ENCODE measurements around the gene FXYD3. TPM values are rescaled to one million over a fixed set of nuclear protein-coding genes. Genes with fewer than 3 reads are reported as not detected.
A peak's percentile ranks its signal among the peaks of the same experiment; 100 is the strongest.

FXYD3 gene
- total and polyA plus RNA-seq, 2 of the 13 experiments (the other 11 are each of a cell fraction or from before 2014, with no cell fraction given): 4.9 TPM; not detected in 1

DNA sequence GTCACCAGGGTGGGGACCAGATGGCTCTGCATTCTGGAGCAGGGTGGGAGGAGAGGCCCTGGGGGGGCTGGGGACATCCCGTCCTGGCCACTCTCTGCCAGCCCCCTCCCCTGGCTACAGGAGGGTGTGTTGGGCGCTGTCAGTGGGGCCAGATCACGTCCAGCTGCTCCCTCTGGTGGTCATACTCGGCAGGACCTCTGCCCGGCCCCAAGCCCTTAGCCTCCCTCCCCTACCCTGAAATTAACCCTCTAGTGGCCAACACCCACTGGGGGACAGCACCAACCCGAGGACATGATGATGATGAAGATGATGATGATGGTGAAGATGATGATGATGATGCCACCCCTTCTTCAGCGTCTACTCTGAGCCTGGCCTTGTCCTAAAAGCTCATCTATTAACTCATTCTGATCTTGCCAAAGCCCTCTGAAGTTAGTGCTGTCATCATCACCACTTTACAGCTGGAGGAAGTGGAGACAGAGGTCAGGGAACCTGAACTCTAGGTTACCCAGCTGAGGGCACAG, 19.8 kb downstream of the FXYD3 start (continued):
- TF ChIP-seq, protein P1, sequence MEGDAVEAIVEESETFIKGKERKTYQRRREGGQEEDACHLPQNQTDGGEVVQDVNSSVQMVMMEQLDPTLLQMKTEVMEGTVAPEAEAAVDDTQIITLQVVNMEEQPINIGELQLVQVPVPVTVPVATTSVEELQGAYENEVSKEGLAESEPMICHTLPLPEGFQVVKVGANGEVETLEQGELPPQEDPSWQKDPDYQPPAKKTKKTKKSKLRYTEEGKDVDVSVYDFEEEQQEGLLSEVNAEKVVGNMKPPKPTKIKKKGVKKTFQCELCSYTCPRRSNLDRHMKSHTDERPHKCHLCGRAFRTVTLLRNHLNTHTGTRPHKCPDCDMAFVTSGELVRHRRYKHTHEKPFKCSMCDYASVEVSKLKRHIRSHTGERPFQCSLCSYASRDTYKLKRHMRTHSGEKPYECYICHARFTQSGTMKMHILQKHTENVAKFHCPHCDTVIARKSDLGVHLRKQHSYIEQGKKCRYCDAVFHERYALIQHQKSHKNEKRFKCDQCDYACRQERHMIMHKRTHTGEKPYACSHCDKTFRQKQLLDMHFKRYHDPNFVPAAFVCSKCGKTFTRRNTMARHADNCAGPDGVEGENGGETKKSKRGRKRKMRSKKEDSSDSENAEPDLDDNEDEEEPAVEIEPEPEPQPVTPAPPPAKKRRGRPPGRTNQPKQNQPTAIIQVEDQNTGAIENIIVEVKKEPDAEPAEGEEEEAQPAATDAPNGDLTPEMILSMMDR (CRISPR knock-in tag; IDR thresholded peaks at IDR 0.05): peak; percentile 96
- no peak for TF ChIP-seq IKZF1 (IDR thresholded peaks at IDR 0.05)
- TF ChIP-seq, protein P2, sequence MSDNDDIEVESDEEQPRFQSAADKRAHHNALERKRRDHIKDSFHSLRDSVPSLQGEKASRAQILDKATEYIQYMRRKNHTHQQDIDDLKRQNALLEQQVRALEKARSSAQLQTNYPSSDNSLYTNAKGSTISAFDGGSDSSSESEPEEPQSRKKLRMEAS (IDR thresholded peaks at IDR 0.05): no peak; the same call in 1 of the 2 replicates
- no peak for TF ChIP-seq ZNF121 (CRISPR knock-in tag; IDR thresholded peaks at IDR 0.05)
- TF ChIP-seq ZNF441 (CRISPR knock-in tag; IDR thresholded peaks at IDR 0.05; ENCODE audit: borderline replicate concordance): no peak
- TF ChIP-seq ARHGAP35 (CRISPR knock-in tag; IDR thresholded peaks at IDR 0.05; ENCODE audit: borderline replicate concordance): no peak
- no peak for TF ChIP-seq ZFP36L2 (CRISPR knock-in tag; IDR thresholded peaks at IDR 0.05)
- TF ChIP-seq ZNF737 (CRISPR knock-in tag; IDR thresholded peaks at IDR 0.05; ENCODE audit: borderline replicate concordance): no peak
- TF ChIP-seq ZNF501 (CRISPR knock-in tag; IDR thresholded peaks at IDR 0.05): peak; percentile 71; the same call in 1 of the 2 replicates
- TF ChIP-seq, protein P3, sequence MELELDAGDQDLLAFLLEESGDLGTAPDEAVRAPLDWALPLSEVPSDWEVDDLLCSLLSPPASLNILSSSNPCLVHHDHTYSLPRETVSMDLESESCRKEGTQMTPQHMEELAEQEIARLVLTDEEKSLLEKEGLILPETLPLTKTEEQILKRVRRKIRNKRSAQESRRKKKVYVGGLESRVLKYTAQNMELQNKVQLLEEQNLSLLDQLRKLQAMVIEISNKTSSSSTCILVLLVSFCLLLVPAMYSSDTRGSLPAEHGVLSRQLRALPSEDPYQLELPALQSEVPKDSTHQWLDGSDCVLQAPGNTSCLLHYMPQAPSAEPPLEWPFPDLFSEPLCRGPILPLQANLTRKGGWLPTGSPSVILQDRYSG (CRISPR knock-in tag; IDR thresholded peaks at IDR 0.05): no peak
- TF ChIP-seq, protein P4, sequence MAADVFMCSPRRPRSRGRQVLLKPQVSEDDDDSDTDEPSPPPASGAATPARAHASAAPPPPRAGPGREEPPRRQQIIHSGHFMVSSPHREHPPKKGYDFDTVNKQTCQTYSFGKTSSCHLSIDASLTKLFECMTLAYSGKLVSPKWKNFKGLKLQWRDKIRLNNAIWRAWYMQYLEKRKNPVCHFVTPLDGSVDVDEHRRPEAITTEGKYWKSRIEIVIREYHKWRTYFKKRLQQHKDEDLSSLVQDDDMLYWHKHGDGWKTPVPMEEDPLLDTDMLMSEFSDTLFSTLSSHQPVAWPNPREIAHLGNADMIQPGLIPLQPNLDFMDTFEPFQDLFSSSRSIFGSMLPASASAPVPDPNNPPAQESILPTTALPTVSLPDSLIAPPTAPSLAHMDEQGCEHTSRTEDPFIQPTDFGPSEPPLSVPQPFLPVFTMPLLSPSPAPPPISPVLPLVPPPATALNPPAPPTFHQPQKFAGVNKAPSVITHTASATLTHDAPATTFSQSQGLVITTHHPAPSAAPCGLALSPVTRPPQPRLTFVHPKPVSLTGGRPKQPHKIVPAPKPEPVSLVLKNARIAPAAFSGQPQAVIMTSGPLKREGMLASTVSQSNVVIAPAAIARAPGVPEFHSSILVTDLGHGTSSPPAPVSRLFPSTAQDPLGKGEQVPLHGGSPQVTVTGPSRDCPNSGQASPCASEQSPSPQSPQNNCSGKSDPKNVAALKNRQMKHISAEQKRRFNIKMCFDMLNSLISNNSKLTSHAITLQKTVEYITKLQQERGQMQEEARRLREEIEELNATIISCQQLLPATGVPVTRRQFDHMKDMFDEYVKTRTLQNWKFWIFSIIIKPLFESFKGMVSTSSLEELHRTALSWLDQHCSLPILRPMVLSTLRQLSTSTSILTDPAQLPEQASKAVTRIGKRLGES (CRISPR knock-in tag; IDR thresholded peaks at IDR 0.05; ENCODE audit: borderline replicate concordance): no peak
- 0 out of 2 replicates have a peak, but pooled peaks have one; percentile 43 for TF ChIP-seq ARNTL (CRISPR knock-in tag; IDR thresholded peaks at IDR 0.05)
- no peak for TF ChIP-seq RORA (CRISPR knock-in tag; IDR thresholded peaks at IDR 0.05)
- no peak for TF ChIP-seq SRSF9 (IDR thresholded peaks at IDR 0.05; ENCODE audit: borderline replicate concordance, insufficient read depth, low read depth, low read length, poor library complexity, severe bottlenecking)
- no peak for TF ChIP-seq MEIS2 (CRISPR knock-in tag; IDR thresholded peaks at IDR 0.05)
- no peak for TF ChIP-seq ZNF124 (CRISPR knock-in tag; IDR thresholded peaks at IDR 0.05)
- TF ChIP-seq, protein P5, sequence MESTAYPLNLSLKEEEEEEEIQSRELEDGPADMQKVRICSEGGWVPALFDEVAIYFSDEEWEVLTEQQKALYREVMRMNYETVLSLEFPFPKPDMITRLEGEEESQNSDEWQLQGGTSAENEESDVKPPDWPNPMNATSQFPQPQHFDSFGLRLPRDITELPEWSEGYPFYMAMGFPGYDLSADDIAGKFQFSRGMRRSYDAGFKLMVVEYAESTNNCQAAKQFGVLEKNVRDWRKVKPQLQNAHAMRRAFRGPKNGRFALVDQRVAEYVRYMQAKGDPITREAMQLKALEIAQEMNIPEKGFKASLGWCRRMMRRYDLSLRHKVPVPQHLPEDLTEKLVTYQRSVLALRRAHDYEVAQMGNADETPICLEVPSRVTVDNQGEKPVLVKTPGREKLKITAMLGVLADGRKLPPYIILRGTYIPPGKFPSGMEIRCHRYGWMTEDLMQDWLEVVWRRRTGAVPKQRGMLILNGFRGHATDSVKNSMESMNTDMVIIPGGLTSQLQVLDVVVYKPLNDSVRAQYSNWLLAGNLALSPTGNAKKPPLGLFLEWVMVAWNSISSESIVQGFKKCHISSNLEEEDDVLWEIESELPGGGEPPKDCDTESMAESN (CRISPR knock-in tag; conservative IDR thresholded peaks at IDR 0.05): no peak
- TF ChIP-seq ZNF451 (CRISPR knock-in tag; IDR thresholded peaks at IDR 0.05): 0 out of 2 replicates have a peak, but pooled peaks have one; percentile 40
- no peak for TF ChIP-seq ZNF564 (CRISPR knock-in tag; IDR thresholded peaks at IDR 0.05)
- no peak for TF ChIP-seq PAX8 (CRISPR knock-in tag; IDR thresholded peaks at IDR 0.05; ENCODE audit: borderline replicate concordance)
- TF ChIP-seq HNRNPL (IDR thresholded peaks at IDR 0.05; ENCODE audit: low read depth, low read length): peak; percentile 66; the same call in 1 of the 2 replicates
